ENCODE measurements around the gene CA4.

CA4 gene

GRCh38 chr17:60134396-60135150 lies 15.2 kb upstream of the CA4 start:
- DNase-seq = peak in 1 of 2 experiments; percentile 46

GRCh38 chr17:60135151-60135950 lies 14.4 kb upstream of the CA4 start:
- peak; percentile 92 to 97 for DNase-seq

- DNase-seq = no peak
Observed at GRCh38 chr17:60135951-60136666, 13.7 kb upstream of the CA4 start.

GRCh38 chr17:60137731-60138130 lies 12.0 kb upstream of the CA4 start:
- DNase-seq = no peak

- DNase-seq = no peak
Observed at GRCh38 chr17:60138769-60139437, 10.9 kb upstream of the CA4 start.

- peak in 1 of 2 experiments; percentile 30 for DNase-seq
Observed at GRCh38 chr17:60139438-60140285, 10.1 kb upstream of the CA4 start.

GRCh38 chr17:60141111-60142018 lies 8.4 kb upstream of the CA4 start:
- no peak for DNase-seq

- peak; percentile 79 to 93 for DNase-seq
Observed at GRCh38 chr17:60142872-60143499, 6.8 kb upstream of the CA4 start.

GRCh38 chr17:60145006-60145935 lies 4.5 kb upstream of the CA4 start:
- no peak for DNase-seq

GRCh38 chr17:60146206-60146605 lies 3.6 kb upstream of the CA4 start:
- no peak for DNase-seq

GRCh38 chr17:60147553-60148223 lies 2.1 kb upstream of the CA4 start:
- DNase-seq = no peak

- no peak for DNase-seq
Observed at GRCh38 chr17:60148373-60148772, 1.4 kb upstream of the CA4 start.

- DNase-seq = no peak
Observed at GRCh38 chr17:60151355-60151754, 1.6 kb downstream of the CA4 start.

GRCh38 chr17:60153606-60154390 lies 4.0 kb downstream of the CA4 start:
- no peak for DNase-seq

GRCh38 chr17:60154616-60155426 lies 5.0 kb downstream of the CA4 start:
- no peak for DNase-seq

- no peak for DNase-seq
Observed at GRCh38 chr17:60155427-60155814, 5.6 kb downstream of the CA4 start.

- DNase-seq = no peak
Observed at GRCh38 chr17:60155815-60156214, 6.0 kb downstream of the CA4 start.
